HL-60 (cell line): ENCODE measurements around the gene RNF32.

Source experiments
- DNase-seq, 2 experiments: peaks; one replicate each; pipeline ENCODE4 v3.0.0-alpha.2; 2010 to 2020; ENCODE audit warnings: low read depth in 1 of 2, low spot score in 1 of 2
- H3K27ac ChIP-seq: fragments of 250-450 bp; sonication (Bioruptor Pico); replicated peaks from 2 replicates; pipeline ENCODE4 v1.5.1; 2020; ENCODE audit warnings: mild to moderate bottlenecking, moderate library complexity
- H3K27me3 ChIP-seq: fragments of 250-450 bp; sonication (Bioruptor Pico); 2 replicates; pipeline ENCODE4 v1.5.1; 2021; ENCODE audit warnings: mild to moderate bottlenecking, moderate library complexity; ENCODE audit not compliant: insufficient read depth, poor library complexity, severe bottlenecking
- H3K4me3 ChIP-seq: replicated peaks from 2 replicates; pipeline ENCODE4 v1.5.1; 2011; ENCODE audit warnings: mild to moderate bottlenecking, control low read depth, low read length; ENCODE audit not compliant: insufficient read depth
- GABPA ChIP-seq: IDR thresholded peaks from 2 replicates; pipeline ENCODE4 v1.6.1; 2012; ENCODE audit warnings: low read depth
- POLR2AphosphoS5 ChIP-seq: IDR thresholded peaks from 2 replicates; pipeline ENCODE4 v1.6.1; 2012; ENCODE audit warnings: low read depth
- SPI1 ChIP-seq: IDR thresholded peaks from 2 replicates; pipeline ENCODE4 v1.6.1; 2012; ENCODE audit warnings: low read depth, mild to moderate bottlenecking, borderline replicate concordance
- TF ChIP-seq, protein P1 (sequence below): IDR thresholded peaks from one replicate; pipeline ENCODE4 v1.5.1; 2011; ENCODE audit warnings: low read length, control low read depth, inconsistent platforms; ENCODE audit not compliant: insufficient read depth
- TF ChIP-seq, protein P2 (sequence below): IDR thresholded peaks from 2 replicates; pipeline ENCODE4 v1.6.1; 2012; ENCODE audit warnings: low read depth; ENCODE audit not compliant: insufficient replicate concordance

The RNF32 gene

DNA sequence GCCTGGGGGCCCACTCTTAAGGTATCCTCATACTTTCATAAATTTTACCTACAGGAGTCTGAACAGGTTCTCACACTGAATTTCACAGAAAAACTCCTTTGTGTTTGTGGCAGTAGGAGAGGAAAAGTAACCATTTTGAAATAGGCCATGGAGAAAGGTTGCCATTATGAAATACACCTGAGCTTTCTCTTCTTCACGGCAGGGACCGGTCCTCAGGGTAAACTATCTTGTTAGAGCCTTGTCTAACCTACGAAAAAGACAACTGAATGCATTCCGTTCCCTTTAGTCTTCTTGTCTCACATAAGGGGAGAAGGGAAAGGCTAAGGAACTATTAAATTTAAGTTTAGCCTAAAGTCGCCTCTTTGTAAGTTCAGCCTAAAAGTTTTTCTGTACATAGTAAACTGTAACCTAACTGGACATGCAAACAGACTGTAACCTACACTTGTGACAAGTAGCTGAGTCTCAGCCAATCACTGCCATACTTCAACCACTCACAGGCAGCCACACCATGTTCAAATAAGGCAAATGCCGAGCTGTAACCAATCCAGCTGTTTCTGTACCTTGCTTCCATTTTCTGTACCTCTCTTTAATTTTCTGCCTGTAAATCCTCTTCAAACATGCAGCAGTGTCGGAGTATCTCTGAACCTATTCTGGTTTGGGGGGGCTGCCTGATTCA lies 14.2 kb upstream of the RNF32 start:
- peaks cover 6% of the 10 kb centered on the region for H3K27me3 ChIP-seq
- H3K4me3 ChIP-seq = no peak overlapping the region
- DNase-seq = no peak
- no peak overlapping the region for H3K27ac ChIP-seq
- TF ChIP-seq, protein P1, sequence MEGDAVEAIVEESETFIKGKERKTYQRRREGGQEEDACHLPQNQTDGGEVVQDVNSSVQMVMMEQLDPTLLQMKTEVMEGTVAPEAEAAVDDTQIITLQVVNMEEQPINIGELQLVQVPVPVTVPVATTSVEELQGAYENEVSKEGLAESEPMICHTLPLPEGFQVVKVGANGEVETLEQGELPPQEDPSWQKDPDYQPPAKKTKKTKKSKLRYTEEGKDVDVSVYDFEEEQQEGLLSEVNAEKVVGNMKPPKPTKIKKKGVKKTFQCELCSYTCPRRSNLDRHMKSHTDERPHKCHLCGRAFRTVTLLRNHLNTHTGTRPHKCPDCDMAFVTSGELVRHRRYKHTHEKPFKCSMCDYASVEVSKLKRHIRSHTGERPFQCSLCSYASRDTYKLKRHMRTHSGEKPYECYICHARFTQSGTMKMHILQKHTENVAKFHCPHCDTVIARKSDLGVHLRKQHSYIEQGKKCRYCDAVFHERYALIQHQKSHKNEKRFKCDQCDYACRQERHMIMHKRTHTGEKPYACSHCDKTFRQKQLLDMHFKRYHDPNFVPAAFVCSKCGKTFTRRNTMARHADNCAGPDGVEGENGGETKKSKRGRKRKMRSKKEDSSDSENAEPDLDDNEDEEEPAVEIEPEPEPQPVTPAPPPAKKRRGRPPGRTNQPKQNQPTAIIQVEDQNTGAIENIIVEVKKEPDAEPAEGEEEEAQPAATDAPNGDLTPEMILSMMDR = no peak
- no peak for TF ChIP-seq GABPA

- DNase-seq = no peak
- Histone ChIP-seq H3K27me3 (no peaks in the 10 kb centered on the region), H3K4me3 (no peak overlapping the region), H3K27ac (no peak overlapping the region)
- TF ChIP-seq, protein P1 = no peak
- TF ChIP-seq SPI1 (no peak), GABPA (no peak), POLR2AphosphoS5 (no peak)
- TF ChIP-seq, protein P2, sequence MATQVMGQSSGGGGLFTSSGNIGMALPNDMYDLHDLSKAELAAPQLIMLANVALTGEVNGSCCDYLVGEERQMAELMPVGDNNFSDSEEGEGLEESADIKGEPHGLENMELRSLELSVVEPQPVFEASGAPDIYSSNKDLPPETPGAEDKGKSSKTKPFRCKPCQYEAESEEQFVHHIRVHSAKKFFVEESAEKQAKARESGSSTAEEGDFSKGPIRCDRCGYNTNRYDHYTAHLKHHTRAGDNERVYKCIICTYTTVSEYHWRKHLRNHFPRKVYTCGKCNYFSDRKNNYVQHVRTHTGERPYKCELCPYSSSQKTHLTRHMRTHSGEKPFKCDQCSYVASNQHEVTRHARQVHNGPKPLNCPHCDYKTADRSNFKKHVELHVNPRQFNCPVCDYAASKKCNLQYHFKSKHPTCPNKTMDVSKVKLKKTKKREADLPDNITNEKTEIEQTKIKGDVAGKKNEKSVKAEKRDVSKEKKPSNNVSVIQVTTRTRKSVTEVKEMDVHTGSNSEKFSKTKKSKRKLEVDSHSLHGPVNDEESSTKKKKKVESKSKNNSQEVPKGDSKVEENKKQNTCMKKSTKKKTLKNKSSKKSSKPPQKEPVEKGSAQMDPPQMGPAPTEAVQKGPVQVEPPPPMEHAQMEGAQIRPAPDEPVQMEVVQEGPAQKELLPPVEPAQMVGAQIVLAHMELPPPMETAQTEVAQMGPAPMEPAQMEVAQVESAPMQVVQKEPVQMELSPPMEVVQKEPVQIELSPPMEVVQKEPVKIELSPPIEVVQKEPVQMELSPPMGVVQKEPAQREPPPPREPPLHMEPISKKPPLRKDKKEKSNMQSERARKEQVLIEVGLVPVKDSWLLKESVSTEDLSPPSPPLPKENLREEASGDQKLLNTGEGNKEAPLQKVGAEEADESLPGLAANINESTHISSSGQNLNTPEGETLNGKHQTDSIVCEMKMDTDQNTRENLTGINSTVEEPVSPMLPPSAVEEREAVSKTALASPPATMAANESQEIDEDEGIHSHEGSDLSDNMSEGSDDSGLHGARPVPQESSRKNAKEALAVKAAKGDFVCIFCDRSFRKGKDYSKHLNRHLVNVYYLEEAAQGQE = no peak
Measured at GRCh38 chr7:156628562-156628961, 12.0 kb upstream of the RNF32 start.

DNA sequence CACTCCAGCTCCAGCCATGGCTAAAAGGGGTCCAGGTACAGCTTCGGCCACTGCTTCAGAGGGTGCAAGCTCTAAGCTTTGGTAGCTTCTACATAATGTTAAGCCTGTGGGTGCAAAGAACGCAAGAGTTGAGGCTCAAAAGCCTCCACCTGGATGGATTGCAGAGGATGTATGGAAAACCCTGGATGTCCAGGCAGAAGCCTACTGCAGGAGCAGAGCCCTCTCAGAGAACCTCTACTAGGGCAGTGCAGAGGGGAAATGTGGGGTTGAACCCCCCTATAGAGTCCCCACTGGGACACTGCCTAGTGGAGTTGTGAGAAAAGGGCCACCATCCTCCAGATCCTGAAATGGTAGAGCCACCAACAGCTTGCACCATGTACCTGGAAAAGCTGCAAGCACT lies 10.7 kb upstream of the RNF32 start:
- TF ChIP-seq, protein P2 = no peak
- no peak for TF ChIP-seq GABPA
- no peak for TF ChIP-seq SPI1
- TF ChIP-seq, protein P1 = no peak
- no peak for TF ChIP-seq POLR2AphosphoS5
- Histone ChIP-seq H3K4me3 (no peak overlapping the region), H3K27me3 (no peaks in the 10 kb centered on the region), H3K27ac (no peak overlapping the region)
- no peak for DNase-seq

GRCh38 chr7:156634117-156634516 lies 6.5 kb upstream of the RNF32 start:
- TF ChIP-seq, protein P1 = no peak
- TF ChIP-seq GABPA = no peak
- TF ChIP-seq, protein P2 = no peak
- TF ChIP-seq POLR2AphosphoS5 = no peak
- TF ChIP-seq SPI1 = no peak
- Histone ChIP-seq H3K27ac (no peak overlapping the region), H3K27me3 (no peaks in the 10 kb centered on the region), H3K4me3 (no peak overlapping the region)
- DNase-seq = no peak
